Effector memory CD4-positive, alpha-beta T cell (primary cell): ENCODE measurements around the gene RPL27.
A peak's percentile ranks its signal among the peaks of the same experiment; 100 is the strongest.
"Not testable (repeated sequence)": the region's sequence is repeated elsewhere in the genome, so short reads cannot be mapped to it uniquely, and the experiment has no call there.

Experiments used
- DNase-seq, 3 donors: peaks; one replicate each; pipeline ENCODE4 v3.0.0-alpha.2; 2020
- H3K27ac ChIP-seq: 2 replicates; pipeline ENCODE4 v1.7.0; 2013; ENCODE audit warnings: mild to moderate bottlenecking, low read length, moderate library complexity; ENCODE audit not compliant: insufficient read depth, poor library complexity, severe bottlenecking
- H3K27me3 ChIP-seq: replicated peaks from 2 replicates; pipeline ENCODE4 v1.7.0; 2013; ENCODE audit warnings: mild to moderate bottlenecking, low read length; ENCODE audit not compliant: insufficient read depth, control insufficient read depth, poor library complexity, severe bottlenecking
- H3K36me3 ChIP-seq: 2 replicates; pipeline ENCODE4 v1.7.0; 2013; ENCODE audit warnings: mild to moderate bottlenecking, low read length, moderate library complexity; ENCODE audit not compliant: control insufficient read depth, insufficient read depth
- H3K4me1 ChIP-seq: 2 replicates; pipeline ENCODE4 v1.7.0; 2013; ENCODE audit warnings: low read length, mild to moderate bottlenecking; ENCODE audit not compliant: control insufficient read depth, insufficient read depth, poor library complexity, severe bottlenecking
- H3K4me3 ChIP-seq: 2 replicates; pipeline ENCODE4 v1.7.0; 2013; ENCODE audit warnings: low read length, low read depth, mild to moderate bottlenecking; ENCODE audit not compliant: insufficient read depth, poor library complexity, severe bottlenecking
- H3K9me3 ChIP-seq: 2 replicates; pipeline ENCODE4 v1.7.0; 2013; ENCODE audit warnings: mild to moderate bottlenecking, low read length, moderate library complexity; ENCODE audit not compliant: control insufficient read depth
- total RNA-seq, 3 donors: gene quantifications; one replicate each; lab custom pipeline; 2026; lab: John Stamatoyannopoulos, UW

Gene RPL27
- total RNA-seq: 394 to 641 (median 515) reads per million in 3 donors

DNA sequence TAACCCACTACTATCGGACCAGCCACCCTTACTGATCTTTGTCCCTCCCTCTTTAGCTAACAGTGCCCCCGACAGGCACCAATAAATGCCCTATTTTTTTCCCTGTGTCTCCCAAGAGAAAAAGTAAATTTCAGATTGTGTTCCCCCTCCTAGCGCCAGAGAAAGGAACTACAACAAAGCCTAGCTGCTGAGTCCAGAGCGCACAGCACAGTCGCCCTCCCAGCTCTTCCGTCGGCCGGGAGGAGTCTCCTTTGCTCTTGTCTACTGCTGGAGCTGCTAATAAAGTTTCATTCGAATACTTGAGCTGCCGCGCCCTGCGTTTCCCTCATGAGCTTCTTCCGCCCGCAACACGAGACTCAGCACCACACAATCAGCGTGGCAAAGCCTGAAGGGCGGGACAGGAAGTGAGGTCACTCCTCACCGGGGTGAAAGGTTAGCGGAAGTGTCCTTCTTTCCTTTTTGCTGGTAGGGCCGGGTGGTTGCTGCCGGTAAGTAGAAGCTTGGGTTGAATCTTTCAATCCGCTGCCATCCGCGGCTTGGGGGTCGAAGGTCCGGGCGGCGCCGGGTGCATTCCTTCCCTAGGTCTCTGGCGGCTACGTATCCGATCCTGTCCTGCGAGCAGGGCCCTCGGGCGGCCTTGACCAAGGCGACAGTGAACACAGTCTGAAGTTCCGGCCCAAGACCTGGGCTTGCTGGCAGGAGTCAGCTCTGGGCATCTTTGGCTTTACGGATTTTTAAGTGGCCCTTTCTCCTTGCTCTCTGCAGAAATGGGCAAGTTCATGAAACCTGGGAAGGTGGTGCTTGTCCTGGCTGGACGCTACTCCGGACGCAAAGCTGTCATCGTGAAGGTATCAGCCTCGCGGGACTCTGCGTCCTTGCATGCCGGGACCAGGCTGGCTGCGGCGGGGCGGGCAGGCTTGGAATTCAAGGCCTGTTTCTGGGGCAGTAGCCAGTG, at the start of gene RPL27:
RPL27 (plus strand) TSS at position 436 of the 955 bp plus-strand sequence; CDS start at position 768, 332 bp downstream.
- Histone ChIP-seq H3K27me3 (no peaks in the 10 kb centered on the region), H3K4me3 (peak within 1 kb of the TSS; percentile 69), H3K4me1 (peaks cover 10% of the 10 kb centered on the region), H3K36me3 (peaks cover 33% of the 10 kb centered on the region), H3K9me3 (no peaks in the 10 kb centered on the region), H3K27ac (peak within 1 kb of the TSS; percentile 92)
- DNase-seq: peak; percentile 96 to 97 (median 97)

DNA sequence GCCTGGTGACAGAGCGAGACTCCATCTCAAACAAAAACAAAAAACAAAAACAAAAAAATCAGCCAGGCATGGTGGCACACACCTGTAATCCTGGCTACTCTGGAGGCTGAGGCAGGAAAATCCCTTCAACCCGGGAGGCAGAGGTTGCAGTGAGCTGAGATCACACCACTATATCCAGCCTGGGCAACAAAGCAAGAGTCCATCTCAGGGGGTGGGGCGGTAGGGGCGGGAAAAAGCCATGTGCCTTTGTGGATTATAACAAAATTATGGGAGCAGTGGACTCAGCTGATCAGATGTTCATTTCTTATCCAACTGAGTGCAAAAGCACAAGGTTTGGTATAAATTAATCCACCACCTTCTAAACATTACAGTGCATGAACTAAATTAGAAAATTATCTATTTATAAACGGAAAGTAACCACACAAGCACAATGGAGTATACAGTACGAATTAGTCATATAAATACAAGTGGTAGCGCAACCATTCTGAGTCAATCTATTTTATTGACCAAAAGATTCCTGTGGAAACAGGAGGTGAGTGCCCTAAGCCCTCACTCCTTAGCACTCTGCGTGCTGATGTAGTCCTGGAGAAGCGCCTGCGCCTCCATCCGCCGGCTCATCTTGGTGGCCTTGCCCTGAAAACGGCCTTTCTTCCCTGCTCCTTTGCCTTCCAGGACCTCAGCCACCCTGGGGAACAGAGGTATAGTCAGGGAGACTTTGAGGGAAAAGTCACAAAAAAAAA, 48.0 kb upstream of the RPL27 start:
- no peak overlapping the region for H3K27ac ChIP-seq
- peaks cover 47% of the 10 kb centered on the region for H3K36me3 ChIP-seq
- no peaks in the 10 kb centered on the region for H3K27me3 ChIP-seq
- H3K4me1 ChIP-seq: no peaks in the 10 kb centered on the region
- H3K9me3 ChIP-seq: no peaks in the 10 kb centered on the region
- H3K4me3 ChIP-seq: no peak overlapping the region
- no peak for DNase-seq

DNA sequence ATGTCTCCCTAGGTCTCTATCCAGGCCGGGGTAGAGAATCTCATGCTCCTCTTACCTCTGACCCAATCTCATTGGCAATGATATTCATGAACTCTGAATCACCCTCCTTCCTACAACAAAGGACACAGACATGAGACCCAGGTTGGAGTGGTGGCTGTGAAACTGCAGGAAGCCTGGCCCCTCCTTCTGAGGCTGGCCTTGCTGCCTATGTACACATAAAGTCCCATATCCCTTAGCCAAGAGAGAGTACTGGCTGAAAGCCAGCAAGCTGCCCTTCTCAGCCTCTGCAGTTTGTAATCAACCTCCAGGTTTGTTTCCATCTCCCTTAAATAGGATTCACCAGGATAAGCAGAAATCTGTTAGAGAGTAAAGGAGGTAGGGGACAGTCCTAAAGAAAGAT, 44.5 kb upstream of the RPL27 start:
- Histone ChIP-seq H3K9me3 (no peaks in the 10 kb centered on the region), H3K4me3 (no peak overlapping the region), H3K36me3 (peaks cover 73% of the 10 kb centered on the region), H3K4me1 (no peaks in the 10 kb centered on the region), H3K27ac (no peak overlapping the region), H3K27me3 (no peaks in the 10 kb centered on the region)
- DNase-seq: no peak

DNA sequence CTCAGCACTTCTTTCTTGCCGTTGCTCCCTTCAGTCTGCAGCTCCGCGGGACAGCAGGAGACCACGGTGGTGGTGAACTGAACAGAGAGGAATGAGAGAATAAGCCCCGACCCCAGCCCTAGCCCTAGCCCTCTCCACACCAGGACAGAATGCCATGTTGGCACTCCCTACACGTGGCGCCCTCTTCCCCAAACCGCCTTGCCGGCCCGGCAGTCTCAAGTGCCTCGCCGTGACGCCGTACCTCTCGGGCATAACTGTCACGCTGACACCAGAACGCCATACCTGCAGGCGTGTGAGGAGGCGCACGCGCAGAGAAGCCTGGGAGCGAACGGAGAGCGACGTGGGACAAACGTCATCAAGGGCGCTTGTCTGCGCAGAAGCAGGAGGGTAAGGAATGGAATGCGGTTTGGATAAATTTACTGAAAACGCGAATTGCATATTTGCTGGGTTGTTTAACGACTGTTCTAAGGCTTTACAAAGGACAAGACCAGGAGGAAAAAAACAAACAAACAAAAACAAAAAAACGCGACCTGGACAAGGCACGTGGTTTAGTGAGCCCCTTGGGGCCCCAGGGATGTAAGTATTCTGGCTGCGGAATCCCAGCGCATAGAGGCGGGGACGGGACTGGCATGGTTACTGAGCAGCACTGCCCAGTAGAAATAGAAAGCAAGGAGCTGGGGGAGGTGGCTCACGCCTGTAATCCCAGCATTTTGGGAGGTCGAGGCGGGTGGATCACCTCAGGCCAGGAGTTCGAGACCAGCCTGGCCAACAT, 33.9 kb upstream of the RPL27 start, which contains the start of gene AARSD1:
AARSD1 (minus strand) TSS at position 294 of the 772 bp plus-strand sequence; CDS start at position 280, 14 bp downstream.
- DNase-seq: peak; percentile 80 to 85 (median 83)
- peak within 1 kb of the TSS; percentile 65 for H3K27ac ChIP-seq
- peaks cover 3% of the 10 kb centered on the region for H3K4me1 ChIP-seq
- peak within 1 kb of the TSS; percentile 55 for H3K4me3 ChIP-seq
- no peaks in the 10 kb centered on the region for H3K27me3 ChIP-seq
- no peaks in the 10 kb centered on the region for H3K9me3 ChIP-seq
- peaks cover 16% of the 10 kb centered on the region for H3K36me3 ChIP-seq

DNA sequence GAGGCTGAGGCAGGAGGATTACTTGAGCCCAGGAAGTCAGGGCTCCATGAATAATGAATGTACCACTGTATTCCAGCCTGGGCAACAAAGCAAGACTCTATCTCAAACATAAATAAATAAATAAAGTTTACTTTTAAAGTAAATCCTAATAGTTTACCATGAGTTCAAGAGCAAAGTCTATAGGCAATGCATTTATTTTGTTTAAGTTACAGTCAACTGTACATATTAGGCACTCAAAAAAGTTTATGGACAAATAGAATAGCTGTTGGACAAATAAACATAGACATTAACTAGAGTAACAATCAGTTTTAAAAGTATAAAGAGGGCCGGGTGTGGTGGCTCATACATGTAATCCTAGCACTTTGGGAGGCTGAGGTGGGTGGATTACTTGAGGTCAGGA, 30.3 kb upstream of the RPL27 start:
- Histone ChIP-seq H3K27ac (no peak overlapping the region), H3K36me3 (no peaks in the 10 kb centered on the region), H3K4me1 (peaks cover 3% of the 10 kb centered on the region), H3K27me3 (no peaks in the 10 kb centered on the region), H3K9me3 (no peaks in the 10 kb centered on the region), H3K4me3 (no peak overlapping the region)
- no peak for DNase-seq

DNA sequence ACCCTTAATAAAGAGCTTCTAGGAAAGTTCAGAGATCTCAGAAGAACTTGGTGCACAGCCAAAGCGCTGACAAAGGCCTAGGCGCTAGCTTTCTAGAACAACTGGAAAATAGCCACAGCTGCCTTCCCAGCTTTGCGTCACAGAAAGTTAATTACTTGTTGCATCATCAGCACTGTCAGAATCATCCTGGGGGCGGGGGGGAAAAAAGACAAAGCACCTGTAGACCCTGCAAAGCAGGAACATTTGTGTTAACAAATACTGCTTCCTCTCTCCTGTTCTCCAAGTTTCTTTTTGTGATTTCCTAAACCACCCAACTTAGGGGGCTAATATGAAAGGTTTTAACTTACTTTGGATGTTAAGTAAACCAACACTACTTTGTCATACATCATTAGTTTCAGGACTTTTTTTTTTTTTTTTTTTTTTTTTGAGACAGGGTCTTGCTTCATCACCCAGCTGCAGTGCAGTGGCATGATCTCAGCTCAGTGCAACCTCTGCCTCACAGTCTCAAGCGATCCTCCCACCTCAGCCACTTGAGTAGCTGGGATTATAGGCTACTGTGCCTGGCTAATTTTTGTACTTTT, 29.1 kb upstream of the RPL27 start:
- Histone ChIP-seq H3K4me1 (no peaks in the 10 kb centered on the region), H3K9me3 (no peaks in the 10 kb centered on the region), H3K4me3 (no peak overlapping the region), H3K27me3 (no peaks in the 10 kb centered on the region), H3K36me3 (no peaks in the 10 kb centered on the region), H3K27ac (no peak overlapping the region)
- DNase-seq: no peak

DNA sequence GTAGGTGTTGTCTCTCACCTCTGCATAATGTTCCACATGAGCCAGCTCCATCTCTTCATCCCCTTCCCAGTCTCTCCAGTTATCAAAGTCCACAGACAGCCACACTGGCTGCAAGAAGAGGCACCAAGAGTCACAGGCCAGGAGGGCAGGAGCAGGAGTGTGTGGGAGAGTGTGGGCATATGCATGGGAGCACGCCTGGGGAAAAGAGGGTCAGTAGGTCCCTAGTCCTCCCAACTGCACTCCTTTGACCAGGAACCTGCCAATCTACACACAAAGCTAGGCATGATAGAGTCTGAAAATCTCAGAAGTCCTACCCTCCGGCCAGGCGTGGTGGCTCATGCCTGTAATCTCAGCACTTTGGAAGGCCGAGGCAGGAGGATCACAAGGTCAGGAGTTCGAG, 26.6 kb upstream of the RPL27 start:
- no peaks in the 10 kb centered on the region for H3K9me3 ChIP-seq
- no peak overlapping the region for H3K27ac ChIP-seq
- no peaks in the 10 kb centered on the region for H3K4me1 ChIP-seq
- no peak overlapping the region for H3K4me3 ChIP-seq
- DNase-seq: no peak
- no peaks in the 10 kb centered on the region for H3K27me3 ChIP-seq
- H3K36me3 ChIP-seq: no peaks in the 10 kb centered on the region

DNA sequence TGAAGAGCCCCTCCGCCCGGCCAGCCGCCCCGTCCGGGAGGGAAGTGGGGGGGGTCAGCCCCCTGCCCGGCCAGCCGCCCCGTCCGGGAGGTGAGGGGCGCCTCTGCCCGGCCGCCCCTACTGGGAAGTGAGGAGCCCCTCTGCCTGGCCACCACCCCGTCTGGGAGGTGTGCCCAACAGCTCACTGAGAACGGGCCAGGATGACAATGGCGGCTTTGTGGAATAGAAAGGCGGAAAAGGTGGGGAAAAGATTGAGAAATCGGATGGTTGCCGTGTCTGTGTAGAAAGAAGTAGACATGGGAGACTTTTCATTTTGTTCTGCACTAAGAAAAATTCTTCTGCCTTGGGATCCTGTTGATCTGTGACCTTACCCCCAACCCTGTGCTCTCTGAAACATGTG, 24.9 kb upstream of the RPL27 start:
- H3K4me1 ChIP-seq, H3K27ac ChIP-seq, H3K27me3 ChIP-seq, H3K4me3 ChIP-seq, H3K36me3 ChIP-seq, DNase-seq, H3K9me3 ChIP-seq: not testable (repeated sequence)

DNA sequence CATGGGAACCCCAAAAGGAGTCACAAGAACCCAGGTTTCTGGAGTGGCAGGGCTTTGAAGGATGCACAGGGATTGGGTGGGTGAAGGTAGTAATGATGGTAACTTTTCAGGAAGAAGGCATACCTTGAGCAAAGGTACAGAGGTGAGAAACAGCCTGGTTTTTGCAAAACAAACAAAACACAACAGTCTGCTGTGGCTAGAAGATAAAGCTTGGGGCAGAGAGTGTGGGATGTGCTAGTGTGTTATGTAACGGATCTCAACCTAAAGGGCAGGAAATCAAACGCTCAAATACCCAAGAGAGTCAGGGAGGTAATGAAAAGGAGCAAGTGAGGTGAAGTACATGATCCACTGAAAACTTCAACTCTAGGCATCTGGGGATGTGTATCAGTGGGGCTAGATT, 23.0 kb upstream of the RPL27 start:
- Histone ChIP-seq H3K27me3 (no peaks in the 10 kb centered on the region), H3K36me3 (no peaks in the 10 kb centered on the region), H3K4me3 (no peak overlapping the region), H3K4me1 (peaks cover 4% of the 10 kb centered on the region), H3K9me3 (no peaks in the 10 kb centered on the region), H3K27ac (no peak overlapping the region)
- DNase-seq: no peak
